HEK293 (cell line): ENCODE results near the gene AIFM1.
A peak's percentile ranks its signal among the peaks of the same experiment; 100 is the strongest.

ENCODE experiments used
- FEZF1 ChIP-seq: fragments of 450-650 bp; formaldehyde crosslinking; IDR thresholded peaks from 2 replicates; pipeline ENCODE4 v1.5.1; 2016; ENCODE audit warnings: missing biosample characterization, missing genetic modification characterization
- GLI4 ChIP-seq: fragments of 450-650 bp; formaldehyde crosslinking; IDR thresholded peaks from 2 replicates; pipeline ENCODE4 v1.5.1; 2016; ENCODE audit warnings: missing biosample characterization, missing genetic modification characterization
- HOXD13 ChIP-seq: sonication (generic); formaldehyde crosslinking; IDR thresholded peaks from 2 replicates; pipeline ENCODE4 v1.8.0; 2022; ENCODE audit warnings: missing genetic modification reagents, borderline replicate concordance
- MEIS1 ChIP-seq: sonication (generic); formaldehyde crosslinking; IDR thresholded peaks from 2 replicates; pipeline ENCODE4 v1.8.1; 2022; ENCODE audit warnings: missing genetic modification reagents, mild to moderate bottlenecking, borderline replicate concordance
- MYNN ChIP-seq: fragments of 450-650 bp; formaldehyde crosslinking; IDR thresholded peaks from 2 replicates; pipeline ENCODE4 v1.5.1; 2016; ENCODE audit warnings: missing biosample characterization, missing genetic modification characterization, borderline replicate concordance
- OVOL3 ChIP-seq: fragments of 450-650 bp; formaldehyde crosslinking; IDR thresholded peaks from 2 replicates; pipeline ENCODE4 v1.5.1; 2016; ENCODE audit warnings: missing biosample characterization, missing genetic modification characterization
- SP7 ChIP-seq: fragments of 450-650 bp; formaldehyde crosslinking; IDR thresholded peaks from 2 replicates; pipeline ENCODE4 v1.5.1; 2016; ENCODE audit warnings: missing biosample characterization, missing genetic modification characterization
- ZBTB48 ChIP-seq: fragments of 450-650 bp; formaldehyde crosslinking; IDR thresholded peaks from 2 replicates; pipeline ENCODE4 v1.5.1; 2016; ENCODE audit warnings: missing biosample characterization, missing genetic modification characterization
- ZFHX2 ChIP-seq: fragments of 450-650 bp; formaldehyde crosslinking; conservative IDR thresholded peaks from 2 replicates; pipeline ENCODE4 v1.5.1; 2016; ENCODE audit warnings: missing biosample characterization, missing genetic modification characterization
- ZFP37 ChIP-seq: fragments of 450-650 bp; formaldehyde crosslinking; IDR thresholded peaks from 2 replicates; pipeline ENCODE4 v1.5.1; 2016; ENCODE audit warnings: missing biosample characterization, missing genetic modification characterization
- ZFP41 ChIP-seq: fragments of 450-650 bp; formaldehyde crosslinking; IDR thresholded peaks from 2 replicates; pipeline ENCODE4 v1.5.1; 2016; ENCODE audit warnings: missing biosample characterization, missing genetic modification characterization, borderline replicate concordance
- ZIC2 ChIP-seq: fragments of 450-650 bp; formaldehyde crosslinking; IDR thresholded peaks from 2 replicates; pipeline ENCODE4 v1.5.1; 2016; ENCODE audit warnings: missing biosample characterization, missing genetic modification characterization
- ZNF138 ChIP-seq: fragments of 450-650 bp; formaldehyde crosslinking; IDR thresholded peaks from 2 replicates; pipeline ENCODE4 v1.5.1; 2016; ENCODE audit warnings: missing biosample characterization, missing genetic modification characterization, borderline replicate concordance
- ZNF146 ChIP-seq: fragments of 450-650 bp; formaldehyde crosslinking; IDR thresholded peaks from 2 replicates; pipeline ENCODE4 v1.5.1; 2016; ENCODE audit warnings: missing biosample characterization, missing genetic modification characterization
- ZNF19 ChIP-seq: fragments of 450-650 bp; formaldehyde crosslinking; IDR thresholded peaks from 2 replicates; pipeline ENCODE4; 2016; ENCODE audit warnings: missing biosample characterization, missing genetic modification characterization, low read depth
- ZNF202 ChIP-seq: fragments of 450-650 bp; formaldehyde crosslinking; IDR thresholded peaks from 2 replicates; pipeline ENCODE4 v1.5.1; 2016; ENCODE audit warnings: missing biosample characterization, missing genetic modification characterization, borderline replicate concordance
- ZNF211 ChIP-seq: fragments of 450-650 bp; formaldehyde crosslinking; IDR thresholded peaks from 2 replicates; pipeline ENCODE4 v1.5.1; 2016; ENCODE audit warnings: low read depth, missing biosample characterization, missing genetic modification characterization
- ZNF214 ChIP-seq: fragments of 450-650 bp; formaldehyde crosslinking; IDR thresholded peaks from 2 replicates; pipeline ENCODE4 v1.5.1; 2017; ENCODE audit warnings: missing biosample characterization, mild to moderate bottlenecking, missing genetic modification characterization, borderline replicate concordance
- ZNF354C ChIP-seq: fragments of 450-650 bp; formaldehyde crosslinking; IDR thresholded peaks from 2 replicates; pipeline ENCODE4 v1.5.1; 2016; ENCODE audit warnings: missing biosample characterization, missing genetic modification characterization, low read depth, borderline replicate concordance
- ZNF394 ChIP-seq: fragments of 450-650 bp; formaldehyde crosslinking; IDR thresholded peaks from 2 replicates; pipeline ENCODE4 v1.5.1; 2016; ENCODE audit warnings: missing biosample characterization, missing genetic modification characterization, mild to moderate bottlenecking, moderate library complexity, borderline replicate concordance
- ZNF416 ChIP-seq: fragments of 450-650 bp; formaldehyde crosslinking; IDR thresholded peaks from 2 replicates; pipeline ENCODE4 v1.5.1; 2016; ENCODE audit warnings: missing biosample characterization, missing genetic modification characterization
- ZNF521 ChIP-seq: fragments of 450-650 bp; formaldehyde crosslinking; IDR thresholded peaks from 2 replicates; pipeline ENCODE4 v1.5.1; 2017; ENCODE audit warnings: missing biosample characterization, mild to moderate bottlenecking, missing genetic modification characterization
- ZNF530 ChIP-seq: fragments of 450-650 bp; formaldehyde crosslinking; IDR thresholded peaks from 2 replicates; pipeline ENCODE4 v1.5.1; 2016; ENCODE audit warnings: low read depth, missing biosample characterization, missing genetic modification characterization
- ZNF561 ChIP-seq: fragments of 450-650 bp; IDR thresholded peaks from 2 replicates; pipeline ENCODE4 v1.5.1; 2018; ENCODE audit warnings: missing biosample characterization, missing genetic modification characterization, borderline replicate concordance
- ZNF571 ChIP-seq: fragments of 450-650 bp; formaldehyde crosslinking; IDR thresholded peaks from 2 replicates; pipeline ENCODE4 v1.5.0; 2017; ENCODE audit warnings: missing biosample characterization, missing genetic modification characterization
- ZNF610 ChIP-seq: fragments of 450-650 bp; formaldehyde crosslinking; IDR thresholded peaks from 2 replicates; pipeline ENCODE4 v1.5.1; 2016; ENCODE audit warnings: missing biosample characterization, missing genetic modification characterization, borderline replicate concordance
- ZNF629 ChIP-seq: fragments of 450-650 bp; formaldehyde crosslinking; IDR thresholded peaks from 2 replicates; pipeline ENCODE4 v1.5.1; 2017; ENCODE audit warnings: missing biosample characterization, missing genetic modification characterization
- ZNF677 ChIP-seq: fragments of 450-650 bp; IDR thresholded peaks from 2 replicates; pipeline ENCODE4 v1.5.0; 2018; ENCODE audit warnings: missing biosample characterization, mild to moderate bottlenecking, missing genetic modification characterization, moderate library complexity
- ZNF776 ChIP-seq: fragments of 450-650 bp; formaldehyde crosslinking; IDR thresholded peaks from 2 replicates; pipeline ENCODE4 v1.5.0; 2017; ENCODE audit warnings: missing biosample characterization, missing genetic modification characterization, borderline replicate concordance
- ZNF791 ChIP-seq: fragments of 450-650 bp; formaldehyde crosslinking; IDR thresholded peaks from 2 replicates; pipeline ENCODE4 v1.5.1; 2016; ENCODE audit warnings: missing biosample characterization, missing genetic modification characterization
- ZNF830 ChIP-seq: fragments of 450-650 bp; IDR thresholded peaks from 2 replicates; pipeline ENCODE4 v1.5.0; 2018; ENCODE audit warnings: missing biosample characterization, missing genetic modification characterization, low read depth, mild to moderate bottlenecking, moderate library complexity
- TF ChIP-seq, protein P1 (sequence below): fragments of 450-650 bp; formaldehyde crosslinking; IDR thresholded peaks from 2 replicates; pipeline ENCODE4 v1.5.1; 2016; ENCODE audit warnings: missing biosample characterization, missing genetic modification characterization
- TF ChIP-seq, protein P2 (sequence below): fragments of 450-650 bp; formaldehyde crosslinking; IDR thresholded peaks from 2 replicates; pipeline ENCODE4 v1.5.1; 2017; ENCODE audit warnings: missing biosample characterization, missing genetic modification characterization
- TF ChIP-seq, protein P3 (sequence below): fragments of 450-650 bp; formaldehyde crosslinking; IDR thresholded peaks from 2 replicates; pipeline ENCODE4 v1.5.1; 2016; ENCODE audit warnings: missing biosample characterization, missing genetic modification characterization

Gene AIFM1

DNA sequence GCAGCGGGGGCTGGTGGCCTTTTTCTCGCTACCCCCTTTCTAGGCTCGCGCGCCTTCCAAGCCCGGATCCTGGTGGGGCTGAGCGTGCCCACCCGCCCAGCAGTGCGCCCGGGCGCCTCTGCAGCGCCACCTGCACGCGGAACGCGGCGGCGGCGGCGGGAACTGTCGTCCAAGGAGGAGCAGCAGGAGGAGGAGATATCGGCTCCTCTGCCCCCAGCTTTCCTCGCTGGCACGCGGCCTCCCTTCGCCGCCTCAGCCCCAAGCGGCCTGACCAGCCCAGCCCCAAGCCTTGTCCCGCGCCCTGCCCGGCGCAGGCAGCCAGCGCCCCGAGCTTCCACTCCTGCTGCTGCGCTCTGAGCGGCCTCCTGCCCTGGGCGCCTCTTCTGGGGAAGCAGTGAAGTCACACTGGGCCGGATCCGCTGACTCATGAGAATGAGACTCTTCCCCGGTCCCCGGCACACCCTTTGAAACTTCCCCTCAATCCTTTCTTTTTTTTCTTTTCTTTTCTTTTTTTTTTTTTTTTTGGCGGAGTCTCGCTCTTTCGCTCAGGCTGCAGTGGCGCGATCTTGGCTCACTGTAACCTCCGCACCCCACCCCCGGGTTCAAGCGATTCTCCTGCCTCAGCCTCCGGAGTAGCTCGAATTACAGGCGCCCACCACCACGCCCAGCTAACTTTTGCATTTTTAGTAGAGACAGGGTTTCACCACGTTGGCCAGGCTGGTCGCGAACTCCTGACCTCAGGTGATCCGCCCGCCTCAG lies 44.7 kb downstream of the AIFM1 start (continued):
- TF ChIP-seq, protein P1, sequence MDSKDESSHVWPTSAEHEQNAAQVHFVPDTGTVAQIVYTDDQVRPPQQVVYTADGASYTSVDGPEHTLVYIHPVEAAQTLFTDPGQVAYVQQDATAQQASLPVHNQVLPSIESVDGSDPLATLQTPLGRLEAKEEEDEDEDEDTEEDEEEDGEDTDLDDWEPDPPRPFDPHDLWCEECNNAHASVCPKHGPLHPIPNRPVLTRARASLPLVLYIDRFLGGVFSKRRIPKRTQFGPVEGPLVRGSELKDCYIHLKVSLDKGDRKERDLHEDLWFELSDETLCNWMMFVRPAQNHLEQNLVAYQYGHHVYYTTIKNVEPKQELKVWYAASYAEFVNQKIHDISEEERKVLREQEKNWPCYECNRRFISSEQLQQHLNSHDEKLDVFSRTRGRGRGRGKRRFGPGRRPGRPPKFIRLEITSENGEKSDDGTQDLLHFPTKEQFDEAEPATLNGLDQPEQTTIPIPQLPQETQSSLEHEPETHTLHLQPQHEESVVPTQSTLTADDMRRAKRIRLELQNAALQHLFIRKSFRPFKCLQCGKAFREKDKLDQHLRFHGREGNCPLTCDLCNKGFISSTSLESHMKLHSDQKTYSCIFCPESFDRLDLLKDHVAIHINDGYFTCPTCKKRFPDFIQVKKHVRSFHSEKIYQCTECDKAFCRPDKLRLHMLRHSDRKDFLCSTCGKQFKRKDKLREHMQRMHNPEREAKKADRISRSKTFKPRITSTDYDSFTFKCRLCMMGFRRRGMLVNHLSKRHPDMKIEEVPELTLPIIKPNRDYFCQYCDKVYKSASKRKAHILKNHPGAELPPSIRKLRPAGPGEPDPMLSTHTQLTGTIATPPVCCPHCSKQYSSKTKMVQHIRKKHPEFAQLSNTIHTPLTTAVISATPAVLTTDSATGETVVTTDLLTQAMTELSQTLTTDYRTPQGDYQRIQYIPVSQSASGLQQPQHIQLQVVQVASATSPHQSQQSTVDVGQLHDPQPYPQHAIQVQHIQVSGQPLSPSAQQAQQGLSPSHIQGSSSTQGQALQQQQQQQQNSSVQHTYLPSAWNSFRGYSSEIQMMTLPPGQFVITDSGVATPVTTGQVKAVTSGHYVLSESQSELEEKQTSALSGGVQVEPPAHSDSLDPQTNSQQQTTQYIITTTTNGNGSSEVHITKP (tag by site-specific recombination): no peak
- TF ChIP-seq ZNF830 (tag by site-specific recombination) (no peak), ZNF211 (tag by site-specific recombination) (no peak), ZFP37 (tag by site-specific recombination) (no peak), ZNF19 (no peak), ZNF571 (tag by site-specific recombination) (no peak), ZNF677 (tag by site-specific recombination) (no peak), ZNF394 (tag by site-specific recombination) (peak; percentile 46; the same call in 1 of the 2 replicates), ZNF791 (tag by site-specific recombination) (no peak), ZNF521 (no peak), ZNF561 (tag by site-specific recombination) (0 out of 2 replicates have a peak, but pooled peaks have one; percentile 33), ZNF146 (tag by site-specific recombination) (no peak), ZNF138 (no peak), HOXD13 (CRISPR knock-in tag) (no peak), ZFHX2 (tag by site-specific recombination) (peak; percentile 76), ZNF354C (tag by site-specific recombination) (no peak), ZNF629 (tag by site-specific recombination) (peak; percentile 44; the same call in 1 of the 2 replicates), GLI4 (tag by site-specific recombination) (no peak), ZNF214 (tag by site-specific recombination) (no peak), OVOL3 (tag by site-specific recombination) (no peak), ZFP41 (no peak), SP7 (tag by site-specific recombination) (peak; percentile 43; the same call in 1 of the 2 replicates), ZIC2 (peak; percentile 61), MYNN (tag by site-specific recombination) (no peak), ZNF416 (tag by site-specific recombination) (no peak), ZBTB48 (tag by site-specific recombination) (no peak), ZNF776 (tag by site-specific recombination) (no peak), MEIS1 (no peak), FEZF1 (tag by site-specific recombination) (no peak), ZNF610 (no peak), ZNF202 (tag by site-specific recombination) (no peak), ZNF530 (no peak)
- TF ChIP-seq, protein P2, sequence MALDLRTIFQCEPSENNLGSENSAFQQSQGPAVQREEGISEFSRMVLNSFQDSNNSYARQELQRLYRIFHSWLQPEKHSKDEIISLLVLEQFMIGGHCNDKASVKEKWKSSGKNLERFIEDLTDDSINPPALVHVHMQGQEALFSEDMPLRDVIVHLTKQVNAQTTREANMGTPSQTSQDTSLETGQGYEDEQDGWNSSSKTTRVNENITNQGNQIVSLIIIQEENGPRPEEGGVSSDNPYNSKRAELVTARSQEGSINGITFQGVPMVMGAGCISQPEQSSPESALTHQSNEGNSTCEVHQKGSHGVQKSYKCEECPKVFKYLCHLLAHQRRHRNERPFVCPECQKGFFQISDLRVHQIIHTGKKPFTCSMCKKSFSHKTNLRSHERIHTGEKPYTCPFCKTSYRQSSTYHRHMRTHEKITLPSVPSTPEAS (tag by site-specific recombination): no peak
- TF ChIP-seq, protein P3, sequence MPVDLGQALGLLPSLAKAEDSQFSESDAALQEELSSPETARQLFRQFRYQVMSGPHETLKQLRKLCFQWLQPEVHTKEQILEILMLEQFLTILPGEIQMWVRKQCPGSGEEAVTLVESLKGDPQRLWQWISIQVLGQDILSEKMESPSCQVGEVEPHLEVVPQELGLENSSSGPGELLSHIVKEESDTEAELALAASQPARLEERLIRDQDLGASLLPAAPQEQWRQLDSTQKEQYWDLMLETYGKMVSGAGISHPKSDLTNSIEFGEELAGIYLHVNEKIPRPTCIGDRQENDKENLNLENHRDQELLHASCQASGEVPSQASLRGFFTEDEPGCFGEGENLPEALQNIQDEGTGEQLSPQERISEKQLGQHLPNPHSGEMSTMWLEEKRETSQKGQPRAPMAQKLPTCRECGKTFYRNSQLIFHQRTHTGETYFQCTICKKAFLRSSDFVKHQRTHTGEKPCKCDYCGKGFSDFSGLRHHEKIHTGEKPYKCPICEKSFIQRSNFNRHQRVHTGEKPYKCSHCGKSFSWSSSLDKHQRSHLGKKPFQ (tag by site-specific recombination): no peak
